Smooth muscle cell (in vitro differentiated cells): ENCODE measurements around the gene ALPK3. TPM values are rescaled to one million over a fixed set of nuclear protein-coding genes. Genes with fewer than 3 reads are reported as not detected.

ENCODE experiments used
- DNase-seq: peaks from one replicate; lab custom pipeline; 2025; ENCODE audit not compliant: unreplicated experiment; lab: John Stamatoyannopoulos, UW
- H2AFZ ChIP-seq: fragments of 200-600 bp; sonication (generic); 2 replicates; pipeline ENCODE4 v1.6.0; 2016; ENCODE audit warnings: antibody characterized with exemption, low read depth, mild to moderate bottlenecking
- H3F3A ChIP-seq: fragments of 200-600 bp; sonication (generic); 2 replicates; pipeline ENCODE4 v1.6.0; 2017; ENCODE audit warnings: antibody characterized with exemption, low read depth
- H3K27ac ChIP-seq: fragments of 200-600 bp; sonication (generic); 2 replicates; pipeline ENCODE4 v1.5.1; 2016; ENCODE audit warnings: low read depth, mild to moderate bottlenecking
- H3K27me3 ChIP-seq: fragments of 200-600 bp; sonication (generic); 2 replicates; pipeline ENCODE4 v1.6.1; 2016; ENCODE audit warnings: low read depth, mild to moderate bottlenecking
- H3K36me3 ChIP-seq: fragments of 200-600 bp; sonication (generic); 2 replicates; pipeline ENCODE4 v1.5.1; 2016; ENCODE audit warnings: low read depth
- H3K4me1 ChIP-seq: fragments of 200-600 bp; sonication (generic); 2 replicates; pipeline ENCODE4 v1.5.1; 2016; ENCODE audit warnings: low read depth
- H3K4me2 ChIP-seq: fragments of 200-600 bp; sonication (generic); 2 replicates; pipeline ENCODE4 v1.6.0; 2016; ENCODE audit warnings: mild to moderate bottlenecking
- H3K4me3 ChIP-seq: fragments of 200-600 bp; sonication (generic); 2 replicates; pipeline ENCODE4 v1.5.1; 2016; ENCODE audit warnings: mild to moderate bottlenecking
- H3K79me2 ChIP-seq: fragments of 200-600 bp; sonication (generic); 2 replicates; pipeline ENCODE4 v1.6.0; 2016; ENCODE audit warnings: low read depth, mild to moderate bottlenecking
- H3K9ac ChIP-seq: fragments of 200-600 bp; sonication (generic); 2 replicates; pipeline ENCODE4 v1.6.0; 2016; ENCODE audit warnings: low read depth
- H3K9me3 ChIP-seq: fragments of 200-600 bp; sonication (generic); replicated peaks from 2 replicates; pipeline ENCODE4 v1.5.1; 2016; ENCODE audit warnings: low read depth
- H4K20me1 ChIP-seq: fragments of 200-600 bp; sonication (generic); 2 replicates; pipeline ENCODE4 v1.6.0; 2016; ENCODE audit warnings: low read depth
- CTCF ChIP-seq: fragments of 200-600 bp; sonication (generic); IDR thresholded peaks from 2 replicates; pipeline ENCODE4 v1.5.1; 2017; ENCODE audit warnings: borderline replicate concordance, mild to moderate bottlenecking, antibody characterized with exemption; ENCODE audit not compliant: insufficient read depth, poor library complexity, severe bottlenecking
- WGBS: methylation state at CpG from one replicate; pipeline ENCODE4 v1.1.7; 2016; ENCODE audit warnings: low lambda C conversion rate; 5-methylcytosine and 5-hydroxymethylcytosine counted together
- polyA plus RNA-seq: library from polyadenylated mRNA; unstranded; fragments of >200 nt; fragmentation: Nextera tagmentation; extraction: Ambion mirVana; gene quantifications from 2 replicates; pipeline ENCODE4 v1.2.1, GENCODE V29; 2016
- total RNA-seq: library from RNA; depleted of rRNA; stranded (reverse); fragments of >200 nt; gene quantifications from 2 replicates; pipeline ENCODE4 v1.2.3, GENCODE V29; 2014

The ALPK3 gene
- total and polyA plus RNA-seq, 2 experiments from 2014 or later: 3.5 to 18.8 TPM

- Histone ChIP-seq H3K27ac (no peak overlapping the region), H3K4me3 (no peak overlapping the region), H4K20me1 (peaks cover 88% of the 10 kb centered on the region), H3K9ac (no peak overlapping the region), H3K79me2 (peaks cover 88% of the 10 kb centered on the region), H2AFZ (no peak overlapping the region), H3F3A (peaks cover 3% of the 10 kb centered on the region), H3K4me2 (no peak overlapping the region), H3K27me3 (no peaks in the 10 kb centered on the region), H3K9me3 (no peaks in the 10 kb centered on the region), H3K4me1 (peaks cover 14% of the 10 kb centered on the region), H3K36me3 (no peaks in the 10 kb centered on the region)
- TF ChIP-seq CTCF: no peak
- no peak for DNase-seq
- 98% methylated on average over 5 of the region's 5 CpGs for WGBS
Observed at GRCh38 chr15:84785053-84785452, 32.1 kb upstream of the ALPK3 start.

- 85% methylated on average over 2 of the region's 2 CpGs for WGBS
- peaks cover 77% of the 10 kb centered on the region for H4K20me1 ChIP-seq
- no peak for TF ChIP-seq CTCF
- H3K27ac ChIP-seq: no peak overlapping the region
- H3K9me3 ChIP-seq: no peaks in the 10 kb centered on the region
- peaks cover 79% of the 10 kb centered on the region for H3K79me2 ChIP-seq
- no peak overlapping the region for H3K4me2 ChIP-seq
- no peaks in the 10 kb centered on the region for H3K27me3 ChIP-seq
- no peak overlapping the region for H3K9ac ChIP-seq
- H2AFZ ChIP-seq: no peak overlapping the region
- H3F3A ChIP-seq: no peaks in the 10 kb centered on the region
- peaks cover 6% of the 10 kb centered on the region for H3K36me3 ChIP-seq
- no peak overlapping the region for H3K4me3 ChIP-seq
- H3K4me1 ChIP-seq: peaks cover 8% of the 10 kb centered on the region
- DNase-seq: no peak
Observed at GRCh38 chr15:84788500-84788899, 28.7 kb upstream of the ALPK3 start.

- H3K4me3 ChIP-seq: no peak overlapping the region
- H4K20me1 ChIP-seq: peaks cover 81% of the 10 kb centered on the region
Observed at GRCh38 chr15:84789762-84790161, 27.4 kb upstream of the ALPK3 start.

More at GRCh38 chr15:84789762-84790161, 27.4 kb upstream of the ALPK3 start:
- Histone ChIP-seq H3K9ac (no peak overlapping the region), H3K9me3 (no peaks in the 10 kb centered on the region), H2AFZ (no peak overlapping the region), H3K4me1 (peaks cover 8% of the 10 kb centered on the region), H3K79me2 (peaks cover 80% of the 10 kb centered on the region), H3K27me3 (no peaks in the 10 kb centered on the region), H3K27ac (no peak overlapping the region), H3K36me3 (peaks cover 6% of the 10 kb centered on the region), H3F3A (no peaks in the 10 kb centered on the region), H3K4me2 (no peak overlapping the region)
- no peak for DNase-seq
- whole genome bisulfite sequencing: 97% methylated on average over 5 of the region's 5 CpGs
- no peak for TF ChIP-seq CTCF
